Stimulated activated CD4-positive, alpha-beta T cell treated with anti-CD3 and anti-CD28 coated beads, TNF-alpha, amount 100 ng/mL, for 48 hours (primary cell): ENCODE data around the gene IGFBP3.

Experiments
- DNase-seq, 3 donors: peaks; one replicate each; pipeline ENCODE4 v3.0.0-alpha.2; 2020; ENCODE audit warnings: low read depth in 3 of 3

Gene IGFBP3

DNA sequence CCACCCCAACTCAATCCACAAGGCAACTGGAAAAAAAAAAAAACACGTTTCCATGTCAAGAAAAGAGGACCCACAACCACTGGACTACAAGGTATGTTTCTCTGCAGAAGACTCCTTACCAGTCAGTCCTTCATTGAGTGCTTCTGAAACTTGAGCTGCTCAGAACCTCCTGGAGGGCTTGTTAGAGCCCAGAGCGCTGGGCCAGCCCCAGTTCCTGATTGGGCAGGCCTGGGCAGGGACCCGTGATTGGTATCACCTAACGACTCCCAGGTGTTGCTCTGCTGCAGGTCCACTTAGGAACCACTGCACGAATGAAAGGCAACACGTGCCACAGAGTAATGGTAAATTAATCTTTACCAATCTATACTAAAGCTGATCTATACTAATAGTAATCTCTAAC, 47.7 kb downstream of the IGFBP3 start:
- DNase-seq, result no peak

DNA sequence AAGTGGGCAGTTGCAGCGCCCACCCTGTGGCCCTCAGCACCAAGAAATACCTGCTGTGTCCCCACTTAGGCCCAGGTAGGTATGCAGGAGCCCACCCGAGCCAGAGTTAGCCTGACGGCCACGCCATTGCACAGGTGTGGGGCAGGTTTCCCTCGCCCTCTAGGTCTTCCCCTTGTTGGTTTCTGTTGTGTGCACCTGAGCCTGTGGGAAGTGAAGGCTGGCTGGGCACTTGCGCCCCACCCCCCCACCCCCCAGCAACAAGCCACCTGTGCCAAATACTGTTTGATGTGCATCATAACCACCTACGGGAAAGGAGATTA, 48.1 kb downstream of the IGFBP3 start, which contains the start of gene CCDC201:
Gene CCDC201 (minus strand): TSS at position 48 of the 320 bp plus-strand sequence. CDS start 75 bp downstream, outside the sequence.
- no peak for DNase-seq

DNA sequence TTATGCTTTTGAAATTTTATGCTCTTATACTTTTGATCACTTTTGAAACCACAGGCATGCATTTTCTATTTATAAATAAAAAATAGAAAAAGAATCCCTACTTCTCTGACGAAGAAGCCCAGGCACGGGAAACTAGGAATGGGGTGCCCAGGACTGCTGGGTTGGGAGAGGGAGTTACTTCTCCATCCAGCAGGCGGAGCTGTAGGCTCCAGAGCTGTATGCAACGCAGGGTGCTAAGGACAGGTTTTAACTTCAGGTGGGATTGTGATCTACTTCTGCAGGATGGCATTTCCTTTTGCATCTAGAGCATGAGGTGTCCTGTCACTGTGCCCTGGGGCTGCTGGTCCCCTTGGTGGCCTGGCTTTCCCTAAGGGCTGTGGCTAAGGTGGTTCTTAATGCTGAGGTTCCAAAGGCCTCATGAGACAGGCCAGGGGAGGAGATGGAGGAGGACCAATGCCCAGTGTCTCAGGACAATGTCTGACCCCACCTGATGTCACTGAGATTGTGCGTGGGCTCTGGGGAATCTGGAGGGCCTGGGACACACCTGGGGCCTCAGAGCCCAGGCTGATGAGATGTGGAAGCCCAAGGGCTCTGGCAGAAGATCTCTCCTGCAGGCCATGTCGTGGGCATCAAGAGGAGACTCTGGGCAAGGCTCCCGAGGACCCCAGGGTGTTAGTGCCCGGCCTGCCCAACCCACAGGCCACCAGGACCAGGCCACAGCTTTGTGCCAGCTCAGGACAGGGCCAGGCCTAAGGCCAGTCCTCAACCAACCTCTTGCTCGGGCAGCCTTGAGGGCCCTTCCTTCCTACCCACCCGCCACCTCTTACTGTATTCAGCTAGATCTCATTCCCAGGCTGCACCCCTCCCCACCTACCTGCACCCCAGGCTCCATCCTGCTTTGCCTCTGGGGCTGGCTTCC, 48.7 kb downstream of the IGFBP3 start:
- DNase-seq, result no peak

DNA sequence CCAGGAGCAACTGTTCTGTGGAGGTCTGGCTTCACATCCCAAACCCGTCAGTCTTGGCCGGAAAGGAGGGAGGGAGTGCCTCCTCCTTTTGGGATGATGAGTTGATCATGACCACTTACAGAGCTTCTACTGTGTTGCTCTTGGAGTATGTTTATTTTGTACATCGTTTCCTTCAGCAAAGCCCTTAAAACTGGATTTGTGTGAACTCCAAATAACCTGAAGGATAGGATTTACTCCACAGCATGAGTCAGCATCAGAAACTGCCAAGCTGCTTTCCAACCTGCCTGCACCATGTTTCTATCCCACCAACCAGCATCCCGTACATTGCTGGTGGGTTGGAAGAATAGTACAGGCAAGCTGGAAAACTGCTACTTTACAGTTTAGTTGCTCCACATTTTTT, 51.6 kb downstream of the IGFBP3 start:
- DNase-seq, result no peak

DNA sequence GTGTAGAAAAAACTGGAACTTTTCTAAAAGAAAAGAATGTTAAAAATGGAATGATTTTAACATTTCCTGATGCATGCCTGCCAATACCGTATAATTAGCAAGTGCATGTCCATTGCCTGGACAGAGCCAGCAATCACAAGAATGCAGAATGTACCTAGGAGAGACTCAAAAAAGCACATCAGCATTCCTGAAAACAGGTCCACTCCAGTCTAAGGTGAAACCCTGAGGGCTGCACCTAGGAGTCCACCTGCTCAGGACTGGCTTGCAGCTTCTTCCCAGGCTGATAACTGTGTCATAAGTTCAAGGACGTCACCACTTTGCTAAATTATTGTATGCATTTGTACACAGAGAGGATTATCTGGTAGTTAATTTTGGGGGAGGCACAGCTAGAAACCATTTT, 53.6 kb downstream of the IGFBP3 start:
- no peak for DNase-seq

DNA sequence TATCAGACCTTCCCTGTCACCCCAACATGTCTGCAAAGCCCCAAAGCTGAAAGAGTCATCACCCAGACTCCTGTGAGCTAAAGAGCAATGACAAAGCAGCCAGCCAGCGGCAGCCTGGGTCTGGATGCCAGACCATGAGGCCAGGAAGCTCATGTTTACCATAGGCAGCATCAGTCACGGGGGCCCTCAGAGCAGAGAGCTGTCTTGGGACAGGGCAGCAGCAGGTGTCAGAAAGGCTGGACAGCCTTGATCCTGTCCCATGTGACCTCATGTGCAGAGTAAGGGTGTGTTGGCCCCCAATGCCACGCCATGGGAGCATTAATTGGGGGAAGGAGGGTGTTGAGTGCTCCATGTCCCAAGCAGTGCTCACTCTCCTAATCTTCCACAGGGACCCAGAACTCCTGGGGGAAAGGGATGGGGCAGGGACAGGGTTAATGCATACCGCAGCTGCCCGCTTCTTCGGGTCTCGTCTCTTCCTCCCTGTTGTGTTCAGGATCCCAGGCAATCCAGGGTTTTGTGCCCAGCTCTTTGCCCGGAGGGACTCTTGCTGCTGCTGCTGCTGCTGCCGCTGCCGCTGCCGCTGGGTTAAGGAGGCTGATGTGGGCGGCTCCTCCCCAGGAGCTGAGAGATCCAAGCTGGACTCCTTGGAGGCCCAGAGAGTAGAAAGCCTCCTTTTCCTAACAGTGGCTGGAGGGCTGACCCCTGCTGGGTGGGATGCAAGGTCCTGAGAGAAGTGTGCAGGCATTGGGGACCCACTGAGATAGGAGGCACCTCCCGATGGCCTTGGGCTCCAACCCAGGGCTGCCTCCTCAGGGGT, 55.3 kb downstream of the IGFBP3 start:
- no peak for DNase-seq

DNA sequence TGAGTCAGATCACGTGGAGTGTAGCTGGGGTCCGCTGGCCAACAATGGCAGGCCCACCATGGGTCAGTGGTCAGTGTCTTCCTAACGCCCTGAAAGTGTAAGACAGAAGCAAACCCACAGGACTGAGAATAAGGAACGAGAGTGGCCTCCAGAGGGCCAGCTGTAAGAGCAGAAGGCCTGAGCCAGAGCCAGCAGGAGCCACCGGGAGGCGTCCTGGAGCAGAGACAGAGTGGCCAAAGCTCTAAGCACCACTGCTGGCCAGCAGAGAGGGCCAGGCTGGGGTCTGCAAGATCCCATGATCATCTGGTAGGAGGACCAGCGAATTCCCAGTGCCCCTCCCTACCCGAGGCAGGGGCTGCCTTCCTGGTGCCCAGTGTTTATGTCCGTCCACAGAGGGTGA, 57.4 kb downstream of the IGFBP3 start:
- no peak for DNase-seq
